Right lobe of liver (tissue), 6 donors: ENCODE results near the gene PRSS38. TPM values are rescaled to one million over a fixed set of nuclear protein-coding genes. Genes with fewer than 3 reads are reported as not detected.

Source experiments
- ATAC-seq, 4 donors: fragments of 200-7000 bp; cut with Tn5 transposase; one replicate each; pipeline ENCODE4 v1.9.1; 2020; ENCODE audit warnings: mild to moderate bottlenecking in 4 of 4, moderate library complexity in 4 of 4
- DNase-seq, 3 donors: peaks; one replicate each; pipeline ENCODE4 v3.0.0-alpha.2; 2020
- H3K27ac ChIP-seq, 3 donors: fragments of 200-600 bp; one replicate each; pipeline ENCODE4 v1.8.0; 2022
- H3K27me3 ChIP-seq, 2 donors: fragments of 200-600 bp; one replicate each; pipeline ENCODE4 v1.8.0; 2022
- H3K36me3 ChIP-seq, 4 donors: fragments of 200-600 bp; sonication (generic) in 1 of 4; one replicate each; pipeline versions ENCODE4 v1.5.1 to v1.8.0; 2017 to 2022; ENCODE audit warnings: control low read depth in 1 of 4
- H3K4me1 ChIP-seq, 4 donors: fragments of 200-600 bp; sonication (generic) in 1 of 4; one replicate each; pipeline versions ENCODE4 v1.5.1 to v1.8.0; 2017 to 2022; ENCODE audit warnings: control low read depth in 1 of 4
- H3K4me3 ChIP-seq, 3 donors: fragments of 200-600 bp; one replicate each; pipeline ENCODE4 v1.8.0; 2022
- H3K9me3 ChIP-seq, 4 donors: fragments of 200-600 bp; sonication (generic) in 1 of 4; one replicate each; pipeline versions ENCODE4 v1.5.1 to v1.8.0; 2017 to 2022; ENCODE audit warnings: control low read depth in 1 of 4
- POLR2A ChIP-seq: fragments of 450-650 bp; IDR thresholded peaks from one replicate; pipeline ENCODE4 v1.6.1; 2017; ENCODE audit warnings: antibody characterized with exemption, mild to moderate bottlenecking
- WGBS: methylation state at CpG from one replicate; pipeline ENCODE4 v1.1.6; 2018; ENCODE audit warnings: low coverage, low lambda C conversion rate; ENCODE audit not compliant: insufficient coverage; ENCODE audit errors: missing lambda C conversion rate; 5-methylcytosine and 5-hydroxymethylcytosine counted together
- intact Hi-C, 2 donors: fragments of 100-400 bp; cut with DNase I; formaldehyde crosslinking; loops; one replicate each; pipeline versions ENCODE4 v1.11.2 to v1.14.1; 2022
- total RNA-seq, 6 experiments: library from RNA; depleted of rRNA in 2 of 6; stranded (reverse); fragments of >200 nt in 2 of 6; fragmentation: NEBNext Ultra II Directional in 3 of 6; extraction: Animal tissue kit (Norgen Biotek cat#: 25700) in 3 of 6; gene quantifications; one replicate each; pipeline versions ENCODE4 v1.1.0 to v1.2.4, GENCODE V29; 2016 to 2023
- TF ChIP-seq, protein P1 (sequence below), 4 donors: fragments of 200-600 bp in 3 of 4; fragments of 450-650 bp in 1 of 4; IDR thresholded peaks; one replicate each; pipeline versions ENCODE4 v1.5.1 to v1.8.0; 2016 to 2022; ENCODE audit warnings: antibody characterized with exemption in 4 of 4, mild to moderate bottlenecking in 2 of 4
- donor health status: DM: no; HTN: yes; CAD: no.
- donor health status: DM: no; HTN: no; CAD: no.
- donor health status: DM: no; HTN: no; CAD: no.
- donor health status: DM: no; HTN: yes; CAD: no.
- donor health status: DM: no; HTN: yes; CAD: no.

The PRSS38 gene
- total RNA-seq, 6 experiments from 2014 or later: not detected

DNA sequence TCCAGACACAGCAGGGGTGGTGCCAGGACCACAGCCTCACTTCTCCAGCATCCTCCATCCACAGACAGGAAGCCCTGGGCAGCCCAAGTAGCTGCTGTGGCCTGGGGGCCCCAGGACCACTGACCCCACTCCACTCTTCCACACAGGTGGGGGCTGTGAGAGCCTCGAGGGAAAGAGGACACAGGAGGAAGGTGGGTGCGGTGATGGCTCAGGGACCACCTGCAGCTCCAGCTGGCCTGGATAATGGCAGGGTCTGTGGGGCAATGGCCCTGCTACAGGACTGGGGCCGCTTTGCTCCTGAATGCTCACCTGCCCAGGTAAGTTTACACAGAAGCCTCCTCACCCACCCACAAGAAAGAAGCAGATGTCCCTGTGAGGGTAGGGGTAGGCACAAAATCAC lies 18.3 kb upstream of the PRSS38 start:
- H3K27ac ChIP-seq: no peak overlapping the region
- no peaks in the 10 kb centered on the region for H3K4me1 ChIP-seq
- no peaks in the 10 kb centered on the region for H3K27me3 ChIP-seq
- 60% methylated on average over 2 of the region's 3 CpGs for WGBS
- intact Hi-C loops: no loop called here
- ATAC-seq (no peak), DNase-seq (no peak)
- H3K36me3 ChIP-seq: no peaks in the 10 kb centered on the region
- TF ChIP-seq POLR2A: no peak
- TF ChIP-seq, protein P1, sequence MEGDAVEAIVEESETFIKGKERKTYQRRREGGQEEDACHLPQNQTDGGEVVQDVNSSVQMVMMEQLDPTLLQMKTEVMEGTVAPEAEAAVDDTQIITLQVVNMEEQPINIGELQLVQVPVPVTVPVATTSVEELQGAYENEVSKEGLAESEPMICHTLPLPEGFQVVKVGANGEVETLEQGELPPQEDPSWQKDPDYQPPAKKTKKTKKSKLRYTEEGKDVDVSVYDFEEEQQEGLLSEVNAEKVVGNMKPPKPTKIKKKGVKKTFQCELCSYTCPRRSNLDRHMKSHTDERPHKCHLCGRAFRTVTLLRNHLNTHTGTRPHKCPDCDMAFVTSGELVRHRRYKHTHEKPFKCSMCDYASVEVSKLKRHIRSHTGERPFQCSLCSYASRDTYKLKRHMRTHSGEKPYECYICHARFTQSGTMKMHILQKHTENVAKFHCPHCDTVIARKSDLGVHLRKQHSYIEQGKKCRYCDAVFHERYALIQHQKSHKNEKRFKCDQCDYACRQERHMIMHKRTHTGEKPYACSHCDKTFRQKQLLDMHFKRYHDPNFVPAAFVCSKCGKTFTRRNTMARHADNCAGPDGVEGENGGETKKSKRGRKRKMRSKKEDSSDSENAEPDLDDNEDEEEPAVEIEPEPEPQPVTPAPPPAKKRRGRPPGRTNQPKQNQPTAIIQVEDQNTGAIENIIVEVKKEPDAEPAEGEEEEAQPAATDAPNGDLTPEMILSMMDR (IDR thresholded peaks at IDR 0.05): no peak
- H3K4me3 ChIP-seq: no peak overlapping the region
- H3K9me3 ChIP-seq: no peaks in the 10 kb centered on the region

DNA sequence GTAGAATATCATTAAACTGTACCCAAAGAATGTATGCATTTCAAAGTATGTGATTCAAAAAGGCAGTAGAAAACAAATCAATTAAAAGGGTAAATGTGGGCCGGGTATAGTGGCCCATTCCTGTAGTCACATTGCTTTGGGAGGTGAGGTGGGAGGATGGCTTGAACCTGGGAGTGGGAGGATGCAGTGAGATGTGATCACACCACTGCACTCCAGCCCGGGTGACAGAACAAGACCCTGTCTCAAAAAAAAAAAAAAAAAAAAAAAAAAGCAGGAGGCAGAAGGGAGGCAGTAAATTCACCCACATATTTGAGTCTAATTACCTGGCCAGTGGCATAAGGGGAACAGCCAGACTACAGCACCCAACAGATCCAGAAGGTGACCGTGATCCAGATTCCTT lies 17.9 kb upstream of the PRSS38 start:
- Histone ChIP-seq H3K27ac (no peak overlapping the region), H3K27me3 (no peaks in the 10 kb centered on the region), H3K36me3 (no peaks in the 10 kb centered on the region), H3K4me1 (no peaks in the 10 kb centered on the region), H3K9me3 (no peaks in the 10 kb centered on the region), H3K4me3 (no peak overlapping the region)
- 70% methylated on average over 2 of the region's 3 CpGs for WGBS
- ATAC-seq (no peak), DNase-seq (no peak)
- TF ChIP-seq, protein P1 (IDR thresholded peaks at IDR 0.05): no peak
- TF ChIP-seq POLR2A: no peak
- intact Hi-C loops: no loop called here

DNA sequence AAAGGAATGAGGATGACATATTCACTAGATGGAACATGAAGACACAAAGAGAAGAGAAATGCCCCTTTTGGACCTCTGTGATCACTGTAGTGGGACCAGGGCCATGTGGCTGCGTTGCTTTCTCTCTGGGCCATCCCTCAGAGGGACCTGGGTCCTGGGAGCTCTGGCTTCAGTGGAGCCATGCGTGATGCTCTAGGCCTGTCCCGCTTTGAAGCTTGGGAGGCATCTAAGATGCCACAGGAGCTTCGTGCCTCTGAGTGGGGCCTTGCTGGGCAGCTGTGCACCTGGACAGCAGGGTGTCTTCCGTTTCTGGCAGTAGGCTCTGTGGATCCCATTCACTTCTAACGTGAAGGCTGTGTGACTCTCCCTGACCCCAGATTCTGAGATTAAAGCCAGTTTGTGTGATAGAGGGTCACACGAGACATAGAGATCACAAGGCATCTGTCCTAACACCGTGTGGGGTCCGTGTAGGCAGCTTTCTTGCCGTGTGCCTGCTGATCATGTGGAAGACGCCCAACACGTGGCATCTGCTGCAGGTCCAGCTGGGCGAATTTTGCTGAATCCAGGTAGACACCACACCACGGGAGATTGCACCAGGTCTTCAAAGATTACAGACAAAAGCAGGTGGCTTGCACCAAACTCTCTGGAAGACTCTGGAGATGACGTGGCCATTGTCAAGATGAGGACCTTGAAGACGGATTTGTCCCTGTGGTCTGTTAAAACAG lies 17.2 kb upstream of the PRSS38 start:
- Histone ChIP-seq H3K27me3 (no peaks in the 10 kb centered on the region), H3K4me3 (no peak overlapping the region), H3K27ac (no peak overlapping the region), H3K36me3 (no peaks in the 10 kb centered on the region), H3K9me3 (no peaks in the 10 kb centered on the region), H3K4me1 (no peaks in the 10 kb centered on the region)
- TF ChIP-seq, protein P1 (IDR thresholded peaks at IDR 0.05): no peak
- no peak for TF ChIP-seq POLR2A
- ATAC-seq (no peak), DNase-seq (no peak)
- intact Hi-C loops: no loop called here
- 51% methylated on average over 4 of the region's 16 CpGs for WGBS

DNA sequence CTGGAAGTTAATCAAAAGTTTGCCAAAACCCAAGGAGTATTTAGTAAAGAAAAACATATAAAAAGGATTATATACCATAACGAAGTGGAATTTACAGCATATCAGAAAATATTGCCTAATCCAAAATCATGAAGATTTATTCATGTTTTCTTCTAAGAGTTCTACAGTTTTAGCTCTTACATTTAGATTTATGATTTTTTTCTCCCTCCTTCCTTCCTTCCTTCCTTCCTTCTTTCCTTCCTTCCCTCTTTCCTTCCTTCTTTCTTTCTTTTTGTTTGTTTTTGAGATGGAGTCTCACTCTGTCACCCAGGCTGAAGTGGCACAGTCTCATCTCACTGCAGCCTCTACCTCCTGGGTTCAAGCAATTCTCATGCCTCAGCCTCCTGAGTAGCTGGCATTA lies 15.7 kb upstream of the PRSS38 start:
- ATAC-seq (no peak), DNase-seq (no peak)
- TF ChIP-seq, protein P1 (IDR thresholded peaks at IDR 0.05): no peak
- Histone ChIP-seq H3K4me3 (no peak overlapping the region), H3K4me1 (no peaks in the 10 kb centered on the region), H3K27ac (no peak overlapping the region), H3K27me3 (no peaks in the 10 kb centered on the region), H3K9me3 (no peaks in the 10 kb centered on the region), H3K36me3 (no peaks in the 10 kb centered on the region)
- 60% methylated on average over 1 of the region's 1 CpG for WGBS
- intact Hi-C loops: no loop called here

DNA sequence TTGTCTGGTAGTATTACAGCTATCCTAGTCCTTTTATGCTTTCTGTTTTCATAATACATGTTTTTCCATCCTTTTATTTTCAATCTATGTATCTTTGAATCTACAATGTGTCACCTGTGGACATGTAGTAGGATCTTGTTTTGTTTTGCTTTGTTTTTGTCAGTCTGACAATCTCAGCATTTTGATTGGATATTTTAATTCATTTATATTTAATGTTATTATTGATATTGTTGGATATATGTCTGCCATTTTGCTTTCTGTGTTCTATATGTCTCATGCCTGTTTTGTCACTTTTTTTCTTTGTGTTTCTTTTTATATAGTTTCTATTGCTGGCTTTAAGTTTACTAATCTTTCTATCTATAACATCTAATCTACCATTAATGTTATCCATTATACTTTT lies 11.5 kb upstream of the PRSS38 start:
- Histone ChIP-seq H3K27ac (no peak overlapping the region), H3K4me3 (no peak overlapping the region), H3K27me3 (no peaks in the 10 kb centered on the region), H3K9me3 (no peaks in the 10 kb centered on the region), H3K4me1 (no peaks in the 10 kb centered on the region), H3K36me3 (no peaks in the 10 kb centered on the region)
- TF ChIP-seq POLR2A: no peak
- TF ChIP-seq, protein P1 (IDR thresholded peaks at IDR 0.05): no peak
- DNase-seq (no peak), ATAC-seq (no peak)
- intact Hi-C loops: no loop called here
